HepG2 (cell line): ENCODE data around the gene CCBE1. TPM values are rescaled to one million over a fixed set of nuclear protein-coding genes. Genes with fewer than 3 reads are reported as not detected.

Experiments
- ATAC-seq: fragments of 200-7000 bp; cut with Tn5 transposase; 3 replicates; pipeline ENCODE4 v1.9.1; 2020; ENCODE audit warnings: mild to moderate bottlenecking, moderate library complexity
- BruUV-seq: library from RNA; stranded (reverse); fragments of 400-500 nt; replicated peaks from 2 replicates; lab custom pipeline; 2021; lab: Mats Ljungman, UMichigan
- CTCF ChIA-PET: fragments of 300-600 bp; formaldehyde crosslinking; extraction: SDS; loops from one replicate; lab custom pipeline; 2021; ENCODE audit warnings: low total read pairs, inconsistent platforms, low intra/inter-chr PET ratio; lab: Yijun Ruan, JAX
- POLR2A ChIA-PET: fragments of 350-600 bp; sonication (Branson Sonifier 250); formaldehyde crosslinking; loops from one replicate; lab custom pipeline; 2020; ENCODE audit warnings: antibody characterized with exemption, inconsistent platforms; lab: Yijun Ruan, JAX
- DNase-seq: peaks from one replicate; pipeline ENCODE4 v3.0.0-alpha.2; 2015; ENCODE audit warnings: low spot score
- FAIRE-seq: peaks from 3 replicates; lab custom pipeline; 2011; peaks lifted over from hg19 to GRCh38; lab: Jason Lieb, UNC
- H2AFZ ChIP-seq: one replicate; pipeline ENCODE4 v1.6.1; 2011; ENCODE audit warnings: low read length, inconsistent platforms
- H3K27ac ChIP-seq: fragments of 300-600 bp; 3 replicates; pipeline ENCODE4 v1.8.0; 2011; ENCODE audit warnings: mixed run types, mild to moderate bottlenecking, mixed read lengths, low read length, inconsistent platforms; ENCODE audit not compliant: insufficient read depth; ENCODE audit errors: extremely low read length
- H3K27me3 ChIP-seq, 2 experiments: fragments of 200-600 bp in 1 of 2; 2 replicates in 1 of 2; 3 replicates in 1 of 2; pipeline versions ENCODE4 v1.6.0 to v1.8.0; 2011; ENCODE audit warnings: low read length in 2 of 2, mild to moderate bottlenecking in 2 of 2, moderate library complexity in 2 of 2, inconsistent platforms in 1 of 2; ENCODE audit not compliant: insufficient read depth in 2 of 2, control insufficient read depth in 1 of 2
- H3K36me3 ChIP-seq, 2 experiments: fragments of 200-600 bp in 1 of 2; replicated peaks in 1 of 2; 2 replicates in 1 of 2; 3 replicates in 1 of 2; pipeline versions ENCODE4 v1.5.1 to v1.8.0; 2011; ENCODE audit warnings: low read length in 2 of 2, inconsistent platforms in 1 of 2; ENCODE audit not compliant: insufficient read depth in 2 of 2, control insufficient read depth in 1 of 2
- H3K4me1 ChIP-seq: 2 replicates; pipeline ENCODE4 v1.5.1; 2012; ENCODE audit warnings: low read length, inconsistent platforms; ENCODE audit not compliant: insufficient read depth
- H3K4me2 ChIP-seq: 2 replicates; pipeline ENCODE4 v1.6.0; 2011; ENCODE audit warnings: low read depth, low read length, inconsistent platforms
- H3K4me3 ChIP-seq, 3 experiments: fragments of 200-600 bp in 1 of 3; sonication (generic), shearing (Covaris generic) in 1 of 3; replicated peaks in 1 of 3; 2 replicates each; pipeline ENCODE4 v1.5.1; 2011 to 2016; ENCODE audit warnings: low read length in 3 of 3, inconsistent platforms in 2 of 3, low read depth in 2 of 3, mild to moderate bottlenecking in 2 of 3, control low read depth in 1 of 3, mixed read lengths in 1 of 3; ENCODE audit not compliant: insufficient read depth in 1 of 3
- H3K79me2 ChIP-seq: one replicate; pipeline ENCODE4 v1.6.1; 2011; ENCODE audit warnings: low read length, inconsistent platforms; ENCODE audit not compliant: insufficient read depth
- H3K9ac ChIP-seq: 2 replicates; pipeline ENCODE4 v1.6.0; 2011; ENCODE audit warnings: mild to moderate bottlenecking, low read depth, low read length, inconsistent platforms; ENCODE audit not compliant: insufficient read depth
- H3K9me3 ChIP-seq: 2 replicates; pipeline ENCODE4 v1.5.1; 2012; ENCODE audit warnings: mild to moderate bottlenecking, low read length
- H4K20me1 ChIP-seq: 2 replicates; pipeline ENCODE4 v1.6.0; 2011; ENCODE audit warnings: inconsistent platforms, mild to moderate bottlenecking, low read length, moderate library complexity; ENCODE audit not compliant: insufficient read depth
- ARID2 ChIP-seq: sonication (generic); formaldehyde crosslinking; IDR thresholded peaks from 2 replicates; pipeline ENCODE4 v1.8.1; 2022; ENCODE audit warnings: mild to moderate bottlenecking, missing genetic modification reagents, borderline replicate concordance
- EED ChIP-seq: sonication (generic); formaldehyde crosslinking; IDR thresholded peaks from 2 replicates; pipeline ENCODE4 v1.5.0; 2020; ENCODE audit warnings: mild to moderate bottlenecking, missing genetic modification reagents
- JUND ChIP-seq: sonication (generic); formaldehyde crosslinking; IDR thresholded peaks from 2 replicates; pipeline ENCODE4 v1.8.0; 2022; ENCODE audit warnings: mild to moderate bottlenecking, missing genetic modification reagents
- RBM22 ChIP-seq: fragments of 200-400 bp; formaldehyde crosslinking; optimal IDR thresholded peaks from 2 replicates; pipeline ENCODE3; 2017; ENCODE audit warnings: mild to moderate bottlenecking, low read length, moderate library complexity
- REL ChIP-seq: sonication (generic); formaldehyde crosslinking; conservative IDR thresholded peaks from 2 replicates; pipeline ENCODE4 v1.8.0; 2022; ENCODE audit warnings: mild to moderate bottlenecking, missing genetic modification reagents, moderate library complexity
- RFX5 ChIP-seq: IDR thresholded peaks from 2 replicates; pipeline ENCODE4 v1.6.1; 2011; ENCODE audit warnings: low read depth, low read length, improper control_type of control experiment
- ZNF17 ChIP-seq: sonication (generic); formaldehyde crosslinking; IDR thresholded peaks from 2 replicates; pipeline ENCODE4 v1.5.0; 2020; ENCODE audit warnings: mild to moderate bottlenecking, missing genetic modification reagents
- ZNF207 ChIP-seq: fragments of 450-650 bp; IDR thresholded peaks from 2 replicates; pipeline ENCODE4 v1.6.1; 2016; ENCODE audit warnings: antibody characterized with exemption, borderline replicate concordance
- ZNF652 ChIP-seq: IDR thresholded peaks from 2 replicates; pipeline ENCODE4 v1.6.1; 2016; ENCODE audit warnings: low read depth, borderline replicate concordance
- ZNF678 ChIP-seq: sonication (generic); formaldehyde crosslinking; IDR thresholded peaks from 2 replicates; pipeline ENCODE4 v1.4.0; 2020; ENCODE audit warnings: mild to moderate bottlenecking, missing genetic modification reagents
- WGBS: methylation state at CpG from one replicate; pipeline ENCODE4 v1.1.6; 2017; ENCODE audit warnings: low lambda C conversion rate; 5-methylcytosine and 5-hydroxymethylcytosine counted together
- in situ Hi-C: cut with HindIII; loops from 2 replicates; pipeline ENCODE4 v1.10.0; 2017; ENCODE audit warnings: low pct_unique_long_range_greater_than_20kb; ENCODE audit not compliant: extremely low pct_ligation_motif_present
- intact Hi-C: fragments of 100-400 bp; cut with micrococcal nuclease; formaldehyde crosslinking; loops from one replicate; pipeline ENCODE4 v1.10.0; 2022; ENCODE audit not compliant: unreplicated experiment
- polyA plus RNA-seq, 8 experiments: library from polyadenylated mRNA; depleted of rRNA in 3 of 8; stranded (reverse) in 7 of 8; unstranded in 1 of 8; fragments of >200 nt; fragmentation: Illumina TruSeq in 4 of 8; extraction: Trizol in 4 of 8; gene quantifications; 2 replicates each; pipeline versions ENCODE4 v1.2.1 to v1.2.3, GENCODE V29; 2011 to 2016; ENCODE audit warnings: low read depth in 4 of 8, missing spikeins in 1 of 8, mixed read lengths in 1 of 8; ENCODE audit not compliant: insufficient read depth in 1 of 8
- total RNA-seq, 5 experiments: library from RNA; depleted of rRNA; stranded (reverse); fragments of >200 nt; fragmentation: Illumina TruSeq; extraction: Trizol; gene quantifications; 2 replicates each; pipeline ENCODE4 v1.2.3, GENCODE V29; 2016; ENCODE audit warnings: low read depth in 1 of 5
- TF ChIP-seq, protein P1 (sequence below), 2 experiments: sonication (generic) in 1 of 2; formaldehyde crosslinking in 1 of 2; IDR thresholded peaks; 2 replicates each; pipeline versions ENCODE4 v1.4.0 to v1.6.1; 2018 to 2020; ENCODE audit warnings: missing genetic modification reagents in 2 of 2, borderline replicate concordance in 1 of 2, low read depth in 1 of 2, mild to moderate bottlenecking in 1 of 2, missing biosample characterization in 1 of 2
- TF ChIP-seq, protein P2 (sequence below): sonication (generic); formaldehyde crosslinking; IDR thresholded peaks from 2 replicates; pipeline ENCODE4 v1.4.0; 2020; ENCODE audit warnings: missing genetic modification reagents, borderline replicate concordance
- TF ChIP-seq, protein P3 (sequence below): sonication (generic); formaldehyde crosslinking; IDR thresholded peaks from 2 replicates; pipeline ENCODE4 v1.4.0; 2020; ENCODE audit warnings: missing genetic modification reagents

Gene CCBE1
- total and polyA plus RNA-seq, 2 of the 13 experiments (the other 11 are each of a cell fraction or from before 2014, with no cell fraction given): not detected

DNA sequence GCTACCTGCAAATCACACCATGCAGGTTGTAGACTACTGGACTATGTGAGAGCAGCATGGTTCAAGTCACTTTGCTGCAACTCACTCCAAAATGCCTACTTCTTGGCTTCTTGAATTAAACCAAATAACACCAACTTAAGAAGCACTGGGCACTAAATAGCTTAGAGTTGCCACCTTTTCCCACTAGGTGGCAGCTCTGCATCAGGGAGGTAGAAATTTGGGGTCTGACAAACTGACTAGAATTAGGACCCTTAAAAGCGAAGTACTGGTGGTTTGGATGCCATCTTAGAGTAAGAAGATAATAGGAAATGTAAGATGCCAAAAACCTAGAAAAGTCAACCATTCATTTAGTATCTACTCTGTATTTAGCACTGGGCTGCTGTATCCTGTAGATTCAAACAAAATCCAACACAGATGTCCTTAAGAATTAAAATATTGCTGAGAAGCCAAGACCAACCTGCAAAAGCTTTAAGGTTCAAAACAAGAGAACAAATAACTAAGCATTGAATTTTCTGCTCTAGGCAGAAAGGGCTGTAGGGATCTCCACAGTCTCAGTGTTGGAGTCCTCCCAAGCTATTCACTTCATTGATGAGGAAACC, 65.5 kb downstream of the CCBE1 start (continued):
- TF ChIP-seq EED (CRISPR knock-in tag) (no peak), JUND (CRISPR knock-in tag) (no peak), RFX5 (no peak), RBM22 (no peak), ZNF678 (CRISPR knock-in tag) (no peak)
- TF ChIP-seq, protein P1, sequence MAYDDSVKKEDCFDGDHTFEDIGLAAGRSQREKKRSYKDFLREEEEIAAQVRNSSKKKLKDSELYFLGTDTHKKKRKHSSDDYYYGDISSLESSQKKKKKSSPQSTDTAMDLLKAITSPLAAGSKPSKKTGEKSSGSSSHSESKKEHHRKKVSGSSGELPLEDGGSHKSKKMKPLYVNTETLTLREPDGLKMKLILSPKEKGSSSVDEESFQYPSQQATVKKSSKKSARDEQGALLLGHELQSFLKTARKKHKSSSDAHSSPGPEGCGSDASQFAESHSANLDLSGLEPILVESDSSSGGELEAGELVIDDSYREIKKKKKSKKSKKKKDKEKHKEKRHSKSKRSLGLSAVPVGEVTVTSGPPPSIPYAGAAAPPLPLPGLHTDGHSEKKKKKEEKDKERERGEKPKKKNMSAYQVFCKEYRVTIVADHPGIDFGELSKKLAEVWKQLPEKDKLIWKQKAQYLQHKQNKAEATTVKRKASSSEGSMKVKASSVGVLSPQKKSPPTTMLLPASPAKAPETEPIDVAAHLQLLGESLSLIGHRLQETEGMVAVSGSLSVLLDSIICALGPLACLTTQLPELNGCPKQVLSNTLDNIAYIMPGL (CRISPR knock-in tag; IDR thresholded peaks at IDR 0.05; ENCODE audit: borderline replicate concordance in 1 of 2, low read depth in 1 of 2): no peak

GRCh38 chr18:59629894-59630293, 67.3 kb downstream of the CCBE1 start:
- H3K36me3 ChIP-seq: no peaks in the 10 kb centered on the region
- intact Hi-C loops: no loop called here
- no peak overlapping the region for H3K4me2 ChIP-seq
- no peaks in the 10 kb centered on the region for H4K20me1 ChIP-seq
- no peak overlapping the region for H3K4me3 ChIP-seq
- DNase-seq: no peak
- no peak overlapping the region for H2AFZ ChIP-seq
- ATAC-seq: no peak
- TF ChIP-seq ZNF207 (no peak), ZNF17 (CRISPR knock-in tag) (no peak), REL (no peak), ZNF652 (no peak), ARID2 (CRISPR knock-in tag) (no peak)
- TF ChIP-seq, protein P2, sequence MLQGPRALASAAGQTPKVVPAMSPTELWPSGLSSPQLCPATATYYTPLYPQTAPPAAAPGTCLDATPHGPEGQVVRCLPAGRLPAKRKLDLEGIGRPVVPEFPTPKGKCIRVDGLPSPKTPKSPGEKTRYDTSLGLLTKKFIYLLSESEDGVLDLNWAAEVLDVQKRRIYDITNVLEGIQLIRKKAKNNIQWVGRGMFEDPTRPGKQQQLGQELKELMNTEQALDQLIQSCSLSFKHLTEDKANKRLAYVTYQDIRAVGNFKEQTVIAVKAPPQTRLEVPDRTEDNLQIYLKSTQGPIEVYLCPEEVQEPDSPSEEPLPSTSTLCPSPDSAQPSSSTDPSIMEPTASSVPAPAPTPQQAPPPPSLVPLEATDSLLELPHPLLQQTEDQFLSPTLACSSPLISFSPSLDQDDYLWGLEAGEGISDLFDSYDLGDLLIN (CRISPR knock-in tag): no peak
- TF ChIP-seq, protein P3, sequence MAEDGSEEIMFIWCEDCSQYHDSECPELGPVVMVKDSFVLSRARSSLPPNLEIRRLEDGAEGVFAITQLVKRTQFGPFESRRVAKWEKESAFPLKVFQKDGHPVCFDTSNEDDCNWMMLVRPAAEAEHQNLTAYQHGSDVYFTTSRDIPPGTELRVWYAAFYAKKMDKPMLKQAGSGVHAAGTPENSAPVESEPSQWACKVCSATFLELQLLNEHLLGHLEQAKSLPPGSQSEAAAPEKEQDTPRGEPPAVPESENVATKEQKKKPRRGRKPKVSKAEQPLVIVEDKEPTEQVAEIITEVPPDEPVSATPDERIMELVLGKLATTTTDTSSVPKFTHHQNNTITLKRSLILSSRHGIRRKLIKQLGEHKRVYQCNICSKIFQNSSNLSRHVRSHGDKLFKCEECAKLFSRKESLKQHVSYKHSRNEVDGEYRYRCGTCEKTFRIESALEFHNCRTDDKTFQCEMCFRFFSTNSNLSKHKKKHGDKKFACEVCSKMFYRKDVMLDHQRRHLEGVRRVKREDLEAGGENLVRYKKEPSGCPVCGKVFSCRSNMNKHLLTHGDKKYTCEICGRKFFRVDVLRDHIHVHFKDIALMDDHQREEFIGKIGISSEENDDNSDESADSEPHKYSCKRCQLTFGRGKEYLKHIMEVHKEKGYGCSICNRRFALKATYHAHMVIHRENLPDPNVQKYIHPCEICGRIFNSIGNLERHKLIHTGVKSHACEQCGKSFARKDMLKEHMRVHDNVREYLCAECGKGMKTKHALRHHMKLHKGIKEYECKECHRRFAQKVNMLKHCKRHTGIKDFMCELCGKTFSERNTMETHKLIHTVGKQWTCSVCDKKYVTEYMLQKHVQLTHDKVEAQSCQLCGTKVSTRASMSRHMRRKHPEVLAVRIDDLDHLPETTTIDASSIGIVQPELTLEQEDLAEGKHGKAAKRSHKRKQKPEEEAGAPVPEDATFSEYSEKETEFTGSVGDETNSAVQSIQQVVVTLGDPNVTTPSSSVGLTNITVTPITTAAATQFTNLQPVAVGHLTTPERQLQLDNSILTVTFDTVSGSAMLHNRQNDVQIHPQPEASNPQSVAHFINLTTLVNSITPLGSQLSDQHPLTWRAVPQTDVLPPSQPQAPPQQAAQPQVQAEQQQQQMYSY (CRISPR knock-in tag): no peak
- in situ Hi-C loops: loop anchor here (25.0 kb wide), 1 partner anchor 168 kb away; no protein-coding TSS in a partner anchor
- H3K27me3 ChIP-seq: peaks cover 0 to 1% of the 10 kb centered on the region in 2 experiments; a peak in 2 of 5 replicates
- no TSS peak for BruUV-seq
- H3K9me3 ChIP-seq: no peaks in the 10 kb centered on the region
- POLR2A ChIA-PET: no interaction called here
- FAIRE-seq: no peak
- H3K9ac ChIP-seq: no peak overlapping the region
- WGBS: 0% methylated on average over 5 of the region's 6 CpGs
- no peaks in the 10 kb centered on the region for H3K4me1 ChIP-seq
- no peaks in the 10 kb centered on the region for H3K79me2 ChIP-seq
- no peak overlapping the region for H3K27ac ChIP-seq
- CTCF ChIA-PET: no interaction called here
